CD4-positive, alpha-beta T cell treated with Interleukin-21 for 1 hour (primary cell): Measurements from ENCODE around the gene CNBD2.
"Not testable (repeated sequence)": the region's sequence is repeated elsewhere in the genome, so short reads cannot be mapped to it uniquely, and the experiment has no call there.

ENCODE experiments used
- DNase-seq: peaks from one replicate; pipeline ENCODE4 v3.0.0-alpha.2; 2020

Gene CNBD2

DNA sequence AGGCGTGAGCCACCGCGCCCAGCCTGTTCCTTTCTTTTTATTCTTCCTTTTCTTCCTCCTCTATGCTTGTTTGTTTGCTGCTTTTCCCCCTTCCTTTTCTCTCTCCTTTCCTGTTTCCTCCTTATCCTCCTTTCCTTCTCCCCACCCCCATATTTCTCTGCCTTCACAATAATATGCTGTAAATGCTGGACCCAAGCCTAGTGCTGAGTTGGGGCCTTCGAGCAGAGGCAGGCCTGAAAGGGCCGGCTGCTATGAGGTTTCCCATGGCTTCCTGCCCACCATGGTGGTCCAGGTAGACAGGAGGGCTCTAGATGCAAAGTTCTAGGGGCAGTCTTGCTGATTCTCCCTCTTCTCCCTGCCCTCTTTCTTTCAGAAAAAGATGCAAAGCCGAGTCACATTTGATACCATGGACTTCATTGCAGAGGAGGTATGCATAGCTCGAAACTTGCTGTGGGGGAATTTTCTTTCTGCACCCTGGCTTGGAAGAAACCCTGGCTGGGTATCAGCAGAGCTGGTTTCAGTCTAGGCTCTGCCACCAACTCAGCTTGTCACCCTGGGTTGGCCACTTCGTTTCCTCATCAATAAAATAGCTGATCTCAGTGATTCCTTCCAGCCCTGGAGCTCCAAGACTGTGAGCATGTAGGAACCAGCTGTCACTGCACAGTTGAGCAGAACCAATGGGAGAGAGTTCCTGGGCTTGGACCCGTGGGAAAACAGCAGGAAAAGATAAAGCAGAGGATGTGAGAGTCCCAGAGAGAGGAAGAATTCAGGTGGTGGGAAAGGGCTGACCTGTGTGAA, 7.4 kb downstream of the CNBD2 start:
- no peak for DNase-seq

DNA sequence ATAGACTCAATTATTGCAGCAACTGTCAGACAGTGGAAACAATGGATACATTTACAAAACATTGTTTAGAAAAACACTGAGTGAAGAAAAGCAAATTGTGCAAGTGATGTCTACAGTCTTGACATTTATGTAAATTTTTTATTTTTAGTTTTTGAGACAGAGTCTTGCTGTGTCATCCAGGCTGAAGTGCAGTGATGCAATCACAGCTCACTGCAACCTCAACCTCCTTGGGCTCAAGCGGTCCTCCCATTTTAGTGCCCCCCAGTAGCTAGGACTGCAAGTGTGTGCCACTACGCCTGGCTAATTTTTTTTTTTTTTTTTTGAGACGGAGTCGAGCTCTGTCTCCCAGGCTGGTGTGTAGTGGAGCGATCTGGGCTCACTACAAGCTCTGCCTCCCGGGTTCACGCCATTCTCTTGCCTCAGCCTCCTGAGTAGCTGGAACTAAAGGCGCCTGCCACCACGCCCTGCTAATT, 9.7 kb downstream of the CNBD2 start:
- DNase-seq: no peak

- no peak for DNase-seq
Observed at GRCh38 chr20:35979544-35979943, 11.2 kb downstream of the CNBD2 start.

DNA sequence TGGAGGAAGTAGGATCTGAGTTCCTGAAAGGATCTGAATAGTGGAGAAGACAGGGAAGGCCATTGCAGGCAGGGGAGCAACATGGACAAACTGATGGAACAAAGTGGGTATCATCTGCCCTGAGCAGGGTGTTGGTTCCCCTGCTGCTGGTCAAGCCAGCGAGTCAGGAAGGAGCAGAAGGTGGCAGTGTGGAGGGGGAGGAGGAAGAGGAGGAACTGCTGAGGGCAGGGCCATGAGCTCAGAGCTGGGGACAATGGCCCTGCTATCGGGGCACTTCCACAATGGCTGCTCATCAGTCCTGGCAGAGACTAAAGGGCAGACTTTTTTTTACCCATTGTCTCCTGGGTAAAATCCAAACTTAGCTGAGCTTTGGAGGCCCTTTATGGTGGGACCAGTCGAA, 13.6 kb downstream of the CNBD2 start:
- DNase-seq: no peak

DNA sequence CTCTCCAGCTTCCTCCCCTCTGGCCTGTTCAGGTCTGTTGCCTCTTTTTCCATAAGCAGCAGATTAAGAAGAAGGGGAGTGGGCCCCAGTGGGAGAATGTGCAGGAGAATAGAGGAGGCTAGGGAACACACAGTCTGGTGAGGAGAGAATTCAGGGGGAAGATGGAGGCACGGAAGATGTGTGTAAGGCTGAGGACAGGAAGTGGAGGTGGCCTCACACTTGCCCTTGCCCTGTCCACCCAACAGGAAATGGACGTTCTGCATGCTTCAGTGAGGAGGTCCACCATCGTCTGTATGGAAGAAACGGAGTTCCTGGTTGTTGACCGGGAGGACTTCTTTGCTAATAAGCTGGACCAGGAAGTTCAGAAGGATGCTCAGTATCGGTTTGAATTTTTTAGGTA, 16.0 kb downstream of the CNBD2 start:
- no peak for DNase-seq

GRCh38 chr20:35985806-35986205, 17.4 kb downstream of the CNBD2 start:
- no peak for DNase-seq

GRCh38 chr20:35988910-35989463, 20.6 kb downstream of the CNBD2 start:
- DNase-seq: no peak

DNA sequence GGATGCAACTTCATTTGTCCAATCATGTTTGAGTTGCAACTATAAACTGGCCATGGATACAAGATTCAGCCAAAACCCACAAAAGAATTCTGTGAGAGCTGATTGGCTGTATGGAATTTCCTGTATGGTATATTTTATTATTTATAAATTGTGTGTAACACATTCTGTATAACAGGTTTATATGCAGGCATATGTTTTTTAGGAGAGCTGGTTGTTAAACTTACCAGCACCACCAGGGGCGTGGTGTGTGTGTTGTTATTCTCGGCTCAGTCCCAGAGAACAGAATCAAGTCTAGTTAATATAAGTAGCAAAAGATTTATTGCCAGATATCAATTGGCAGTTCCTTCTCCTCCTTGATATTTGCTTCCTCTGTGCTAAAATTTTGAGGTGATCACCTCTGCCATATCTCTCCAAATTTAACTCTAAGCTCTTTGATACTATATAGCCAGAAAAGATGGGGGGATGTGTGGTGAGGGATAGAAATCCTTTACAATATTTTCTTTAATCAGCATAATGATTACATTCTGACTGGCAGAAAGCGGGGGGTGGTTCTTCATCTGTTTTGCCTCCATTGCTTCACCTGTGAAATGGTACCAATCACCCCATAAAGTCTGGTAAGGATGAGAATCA, 22.9 kb downstream of the CNBD2 start:
- no peak for DNase-seq

DNA sequence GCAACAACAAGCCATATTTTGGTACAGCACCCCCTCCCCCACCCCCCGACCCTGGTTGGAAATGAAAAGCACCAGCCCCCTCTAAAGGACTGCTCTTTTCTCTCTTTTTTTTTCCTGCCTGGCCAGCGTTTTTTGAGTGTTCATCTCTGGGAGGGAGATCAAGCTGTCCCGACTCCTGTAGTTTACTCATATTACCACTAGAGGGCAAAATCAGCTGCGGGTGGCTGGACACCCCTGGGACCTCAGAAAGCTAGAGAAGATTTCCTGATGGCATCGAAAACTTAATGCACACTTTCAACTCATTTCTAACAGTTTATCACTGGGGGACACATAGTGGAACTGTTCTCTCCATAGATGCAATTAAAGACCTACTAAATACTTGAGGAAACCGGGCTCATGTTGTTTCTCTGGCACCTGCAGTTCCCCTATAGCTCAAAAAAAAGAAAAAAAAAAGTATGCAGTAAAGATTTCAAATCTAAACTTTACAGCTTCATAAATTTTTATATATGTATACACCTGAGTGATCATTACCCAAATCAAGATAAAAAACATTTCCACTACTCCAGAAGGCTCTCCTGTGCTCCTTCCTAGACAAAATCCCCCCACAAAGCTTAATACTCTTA, 24.4 kb downstream of the CNBD2 start:
- DNase-seq: peak; percentile 70

DNA sequence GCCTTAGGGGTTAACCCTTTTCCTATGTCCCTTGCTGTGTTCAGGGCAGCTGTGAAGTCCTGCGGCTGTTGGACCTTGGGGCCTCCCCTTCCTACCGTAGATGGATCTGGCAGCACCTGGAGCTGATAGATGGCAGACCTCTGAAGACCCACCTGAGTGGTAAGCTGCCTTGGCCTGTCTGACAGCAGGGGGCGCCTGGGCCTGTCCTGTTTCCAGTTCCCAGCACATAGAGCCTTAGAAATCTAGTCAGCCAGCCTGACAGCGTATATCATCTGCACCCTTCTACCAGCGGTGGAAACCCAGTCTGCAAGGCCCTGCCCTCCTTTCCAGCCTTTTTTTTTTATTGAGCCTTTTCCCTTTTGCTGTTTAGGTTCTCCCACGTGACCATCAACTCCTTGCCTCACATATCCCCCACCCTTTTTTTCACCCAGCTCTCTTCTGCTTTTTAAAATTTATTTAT, 26.6 kb downstream of the CNBD2 start:
- peak; percentile 75 for DNase-seq

DNA sequence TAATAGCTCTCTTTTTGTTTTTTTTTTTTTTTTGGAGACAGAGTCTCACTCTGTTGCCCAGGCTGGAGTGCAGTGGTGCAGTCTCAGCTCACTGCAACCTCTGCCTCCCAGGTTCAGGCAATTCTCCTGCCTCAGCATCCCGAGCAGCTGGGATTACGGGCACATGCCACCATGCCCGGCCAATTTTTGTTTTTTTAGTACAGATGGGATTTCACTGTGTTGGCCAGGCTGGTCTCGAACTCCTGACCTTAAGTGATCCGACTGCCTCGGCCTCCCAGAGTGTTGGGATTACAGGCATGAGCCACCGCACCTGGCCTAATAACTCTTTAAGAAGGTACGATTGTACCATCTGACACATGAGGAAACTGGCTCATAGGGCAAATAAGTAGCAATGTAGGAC, 28.1 kb downstream of the CNBD2 start:
- not testable (repeated sequence) for DNase-seq

DNA sequence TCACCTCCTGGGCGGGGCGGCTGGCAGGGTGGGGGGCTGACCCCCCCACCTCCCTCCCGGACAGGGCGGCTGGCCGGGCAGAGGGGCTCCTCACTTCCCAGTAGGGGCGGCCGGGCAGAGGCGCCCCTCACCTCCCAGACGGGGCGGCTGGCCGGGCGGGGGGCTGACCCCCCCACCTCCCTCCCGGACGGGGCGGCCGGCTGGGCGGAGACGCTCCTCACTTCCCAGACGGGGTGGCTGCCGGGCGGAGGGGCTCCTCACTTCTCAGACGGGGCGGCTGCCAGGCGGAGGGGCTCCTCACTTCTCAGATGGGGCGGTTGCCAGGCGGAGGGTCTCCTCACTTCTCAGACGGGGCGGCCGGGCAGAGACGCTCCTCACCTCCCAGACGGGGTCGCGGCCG, 32.9 kb downstream of the CNBD2 start:
- DNase-seq: not testable (repeated sequence)

- DNase-seq: no peak
Observed at GRCh38 chr20:36002855-36003254, 34.5 kb downstream of the CNBD2 start.

DNA sequence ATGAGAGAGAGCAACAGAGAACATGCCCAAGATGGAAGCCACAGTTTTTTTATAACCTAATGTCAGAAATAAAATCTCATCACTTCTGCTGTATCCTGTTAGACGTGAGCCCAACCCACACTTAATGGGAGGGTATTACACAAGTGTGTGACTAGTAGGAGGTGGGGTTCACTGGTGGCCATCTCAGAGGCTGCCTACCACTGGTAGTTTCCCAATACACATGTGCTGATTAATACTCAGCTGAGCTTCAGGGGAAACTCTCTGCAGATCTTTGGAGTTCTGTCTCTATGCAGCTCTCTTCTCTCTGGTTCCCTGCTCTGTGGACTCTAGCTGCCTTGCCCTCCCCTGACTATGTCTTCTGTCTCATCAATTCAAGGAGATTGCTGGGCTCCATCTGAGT, 35.7 kb downstream of the CNBD2 start:
- no peak for DNase-seq

DNA sequence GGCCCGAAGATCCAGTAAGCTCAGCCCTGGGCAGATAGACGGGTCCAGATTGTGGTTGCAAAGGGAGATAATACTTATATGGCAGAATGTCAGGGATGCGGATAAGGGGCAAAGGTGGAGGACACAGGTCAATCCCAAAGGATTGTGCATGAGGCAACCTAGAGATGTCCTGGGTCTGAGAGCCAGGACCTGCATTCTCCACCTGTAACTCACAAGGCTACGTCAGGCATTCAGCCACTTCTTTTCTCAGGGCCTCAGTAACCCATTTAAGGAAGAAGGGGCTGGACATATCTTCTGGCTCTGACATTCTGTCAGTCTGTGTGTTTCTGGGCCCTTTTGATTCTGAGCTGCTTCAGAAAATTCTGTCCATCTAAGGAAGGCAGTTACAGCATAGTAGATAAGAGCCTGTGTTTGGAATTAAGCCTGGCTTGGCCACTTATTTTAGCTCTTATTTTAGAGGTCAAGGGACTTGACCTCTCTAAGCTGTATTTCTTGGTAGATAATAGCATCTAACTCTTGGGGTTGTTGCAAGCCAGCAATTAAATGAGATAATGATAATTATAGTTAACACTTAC, 40.2 kb downstream of the CNBD2 start:
- DNase-seq: no peak

- DNase-seq: no peak
Observed at GRCh38 chr20:36010076-36010475, 41.7 kb downstream of the CNBD2 start.

- DNase-seq: no peak
Observed at GRCh38 chr20:36010825-36011224, 42.4 kb downstream of the CNBD2 start.

GRCh38 chr20:36015806-36016403, 47.5 kb downstream of the CNBD2 start:
- no peak for DNase-seq

GRCh38 chr20:36017048-36017951, 48.9 kb downstream of the CNBD2 start:
- DNase-seq: no peak

DNA sequence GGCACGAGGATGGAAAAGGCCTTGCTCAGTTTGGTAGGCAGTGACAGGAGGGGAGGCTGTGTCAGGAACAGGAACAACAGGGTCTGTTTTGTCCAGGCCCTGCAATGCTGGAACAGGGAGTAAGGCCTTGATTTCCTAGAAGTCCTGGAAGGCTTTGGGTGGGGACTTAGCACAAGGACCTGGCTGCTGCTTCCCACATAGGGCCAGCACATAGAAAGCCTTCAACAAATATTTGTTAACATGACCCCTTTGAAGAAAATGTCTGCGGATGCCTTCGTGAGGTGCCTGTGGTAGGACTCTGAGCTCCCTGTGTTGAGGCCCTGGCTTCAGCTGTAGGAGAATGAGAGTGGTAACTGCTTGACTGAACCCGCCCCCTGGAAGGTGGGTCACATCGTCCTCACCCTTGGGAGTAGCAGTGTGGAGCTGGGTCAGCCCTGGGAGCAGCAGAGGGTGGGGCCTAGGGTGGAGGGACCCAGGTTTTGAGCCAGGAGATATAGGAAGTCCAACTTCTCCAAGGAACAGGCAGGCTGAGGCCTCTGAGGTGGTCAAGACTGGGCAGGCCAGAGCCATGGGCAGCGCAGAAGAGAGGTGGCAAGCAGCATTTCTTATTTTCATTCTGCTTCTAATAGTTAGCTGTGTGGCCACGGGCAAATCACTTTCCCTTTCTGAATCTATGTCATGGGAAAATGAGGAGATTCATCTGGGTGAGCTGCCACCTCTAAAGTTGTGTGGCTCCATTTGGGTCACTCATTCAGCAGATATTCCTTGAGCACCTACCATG, 50.0 kb downstream of the CNBD2 start:
- no peak for DNase-seq

- DNase-seq: not testable (repeated sequence)
Observed at GRCh38 chr20:36026131-36026530, 57.7 kb downstream of the CNBD2 start.
